ENCODE measurements around the gene CNOT11.
"Not testable (repeated sequence)": the region's sequence is repeated elsewhere in the genome, so short reads cannot be mapped to it uniquely, and the experiment has no call there.

Gene CNOT11

GRCh38 chr2:101252408-101253012 lies at the start of gene CNOT11:
Gene CNOT11, plus strand, starts transcription at chr2:101252886. Its CDS starts 79 bp downstream, at chr2:101252965.
- peak; percentile 97 for DNase-seq

GRCh38 chr2:101204400-101205115 lies 48.1 kb upstream of the CNOT11 start:
- no peak for DNase-seq

GRCh38 chr2:101205521-101206479 lies 46.9 kb upstream of the CNOT11 start:
- DNase-seq: peak; percentile 47

GRCh38 chr2:101208830-101209229 lies 43.9 kb upstream of the CNOT11 start:
- no peak for DNase-seq

- DNase-seq: no peak
These were observed 33.4 kb upstream of the CNOT11 start for GRCh38 chr2:101219246-101219645.

- not testable (repeated sequence) for DNase-seq
These were observed 32.6 kb upstream of the CNOT11 start for GRCh38 chr2:101220091-101220490.

- no peak for DNase-seq
These were observed 28.9 kb upstream of the CNOT11 start for GRCh38 chr2:101223814-101224231.

GRCh38 chr2:101230541-101231001 lies 22.1 kb upstream of the CNOT11 start:
- no peak for DNase-seq

- no peak for DNase-seq
These were observed 21.4 kb upstream of the CNOT11 start for GRCh38 chr2:101231240-101231639.

GRCh38 chr2:101231937-101232730 lies 20.6 kb upstream of the CNOT11 start:
- DNase-seq: no peak

- DNase-seq: no peak
These were observed 19.9 kb upstream of the CNOT11 start for GRCh38 chr2:101232770-101233169.

GRCh38 chr2:101234169-101234938 lies 18.3 kb upstream of the CNOT11 start:
- DNase-seq: no peak

- DNase-seq: not testable (repeated sequence)
These were observed 16.7 kb upstream of the CNOT11 start for GRCh38 chr2:101235956-101236355.

GRCh38 chr2:101237944-101238343 lies 14.7 kb upstream of the CNOT11 start:
- DNase-seq: not testable (repeated sequence)

- no peak for DNase-seq
These were observed 13.5 kb upstream of the CNOT11 start for GRCh38 chr2:101238930-101239759.

- not testable (repeated sequence) for DNase-seq
These were observed 12.9 kb upstream of the CNOT11 start for GRCh38 chr2:101239760-101240118.

GRCh38 chr2:101240694-101241093 lies 12.0 kb upstream of the CNOT11 start:
- not testable (repeated sequence) for DNase-seq

GRCh38 chr2:101241158-101241557 lies 11.5 kb upstream of the CNOT11 start:
- DNase-seq: no peak

- not testable (repeated sequence) for DNase-seq
These were observed 8.3 kb upstream of the CNOT11 start for GRCh38 chr2:101244373-101244772.

GRCh38 chr2:101244899-101245298 lies 7.8 kb upstream of the CNOT11 start:
- DNase-seq: not testable (repeated sequence)

GRCh38 chr2:101245468-101245867 lies 7.2 kb upstream of the CNOT11 start:
- not testable (repeated sequence) for DNase-seq
